Activated T-cell treated with anti-CD3 and anti-CD28 coated beads, Interleukin-2, amount 50 U/mL, for 4 hours (primary cell): ENCODE results near the gene FIGNL2. TPM values are rescaled to one million over a fixed set of nuclear protein-coding genes. Genes with fewer than 3 reads are reported as not detected.
"Not testable (repeated sequence)": the region's sequence is repeated elsewhere in the genome, so short reads cannot be mapped to it uniquely, and the experiment has no call there.

Source experiments
- ATAC-seq, 2 donors: fragments of 200-7000 bp; cut with Tn5 transposase; one replicate each; pipeline ENCODE4 v1.10.0; 2021
- DNase-seq: peaks from one replicate; pipeline ENCODE4 v3.0.0-alpha.2; 2020
- H3K27me3 Mint-ChIP-seq: one replicate; pipeline ENCODE4 v1.8.0; 2021; ENCODE audit warnings: low read depth, mixed read lengths
- H3K36me3 Mint-ChIP-seq: one replicate; pipeline ENCODE4 v1.8.0; 2022; ENCODE audit warnings: mixed read lengths; ENCODE audit not compliant: insufficient read depth
- H3K4me1 Mint-ChIP-seq: one replicate; pipeline ENCODE4 v1.8.0; 2021; ENCODE audit warnings: low read depth, mixed read lengths
- H3K4me3 Mint-ChIP-seq: one replicate; pipeline ENCODE4 v1.8.0; 2021; ENCODE audit warnings: mild to moderate bottlenecking, moderate library complexity, mixed read lengths
- H3K9me3 Mint-ChIP-seq: one replicate; pipeline ENCODE4 v1.8.0; 2021; ENCODE audit warnings: mixed read lengths
- total RNA-seq, 3 donors: library from RNA; stranded (reverse); gene quantifications; one replicate each; pipeline ENCODE4 v1.2.1, GENCODE V29; 2021

The FIGNL2 gene
- total RNA-seq, 3 donors from 2014 or later = 0.54 to 0.69 (median 0.58) TPM

GRCh38 chr12:51885294-51886020 is 36.9 kb upstream of the FIGNL2 start:
- not testable (repeated sequence) for H3K27me3 Mint-ChIP-seq, ATAC-seq, H3K36me3 Mint-ChIP-seq, DNase-seq, H3K4me3 Mint-ChIP-seq, H3K9me3 Mint-ChIP-seq
- peaks cover 16% of the 10 kb centered on the region for H3K4me1 Mint-ChIP-seq

- Mint-ChIP-seq H3K27me3 (peaks cover 5% of the 10 kb centered on the region), H3K4me3 (no peak overlapping the region), H3K36me3 (no peaks in the 10 kb centered on the region), H3K9me3 (no peaks in the 10 kb centered on the region), H3K4me1 (peaks cover 16% of the 10 kb centered on the region)
- DNase-seq (no peak), ATAC-seq (no peak)
Measured at GRCh38 chr12:51884676-51885229, 36.2 kb upstream of the FIGNL2 start.

- ATAC-seq (no peak), DNase-seq (no peak)
- no peaks in the 10 kb centered on the region for H3K9me3 Mint-ChIP-seq
- H3K27me3 Mint-ChIP-seq = peaks cover 6% of the 10 kb centered on the region
- H3K4me1 Mint-ChIP-seq = peaks cover 16% of the 10 kb centered on the region
- no peak overlapping the region for H3K4me3 Mint-ChIP-seq
- no peaks in the 10 kb centered on the region for H3K36me3 Mint-ChIP-seq
Measured at GRCh38 chr12:51883998-51884675, 35.6 kb upstream of the FIGNL2 start.

- Mint-ChIP-seq H3K27me3 (peaks cover 5% of the 10 kb centered on the region), H3K4me1 (peaks cover 16% of the 10 kb centered on the region), H3K9me3 (no peaks in the 10 kb centered on the region), H3K36me3 (no peaks in the 10 kb centered on the region), H3K4me3 (no peak overlapping the region)
- DNase-seq (no peak), ATAC-seq (no peak)
Measured at GRCh38 chr12:51883295-51883694, 34.8 kb upstream of the FIGNL2 start.

- no peak overlapping the region for H3K4me3 Mint-ChIP-seq
- no peaks in the 10 kb centered on the region for H3K4me1 Mint-ChIP-seq
- H3K9me3 Mint-ChIP-seq = no peaks in the 10 kb centered on the region
- no peaks in the 10 kb centered on the region for H3K36me3 Mint-ChIP-seq
- no peak for ATAC-seq
- DNase-seq = no peak
- H3K27me3 Mint-ChIP-seq = peaks cover 3% of the 10 kb centered on the region
Measured at GRCh38 chr12:51879102-51879501, 30.6 kb upstream of the FIGNL2 start.

- Mint-ChIP-seq H3K36me3 (no peaks in the 10 kb centered on the region), H3K27me3 (peaks cover 25% of the 10 kb centered on the region), H3K4me3 (no peak overlapping the region), H3K4me1 (peaks cover 7% of the 10 kb centered on the region), H3K9me3 (no peaks in the 10 kb centered on the region)
- no peak for DNase-seq
- no peak for ATAC-seq
Measured at GRCh38 chr12:51874486-51874885, 26.0 kb upstream of the FIGNL2 start.

GRCh38 chr12:51874000-51874399 is 25.5 kb upstream of the FIGNL2 start:
- ATAC-seq = no peak

GRCh38 chr12:51873251-51873994 is 24.9 kb upstream of the FIGNL2 start:
- ATAC-seq (no peak), DNase-seq (no peak)
- Mint-ChIP-seq H3K9me3 (no peaks in the 10 kb centered on the region), H3K4me1 (peaks cover 13% of the 10 kb centered on the region), H3K27me3 (peaks cover 29% of the 10 kb centered on the region), H3K4me3 (no peak overlapping the region), H3K36me3 (no peaks in the 10 kb centered on the region)

More at GRCh38 chr12:51874000-51874399, 25.5 kb upstream of the FIGNL2 start:
- Mint-ChIP-seq H3K4me1 (peaks cover 7% of the 10 kb centered on the region), H3K36me3 (no peaks in the 10 kb centered on the region), H3K4me3 (no peak overlapping the region), H3K9me3 (no peaks in the 10 kb centered on the region), H3K27me3 (peaks cover 23% of the 10 kb centered on the region)
- no peak for DNase-seq

- ATAC-seq (no peak), DNase-seq (no peak)
- peaks cover 18% of the 10 kb centered on the region for H3K4me1 Mint-ChIP-seq
- H3K36me3 Mint-ChIP-seq = no peaks in the 10 kb centered on the region
- no peak overlapping the region for H3K4me3 Mint-ChIP-seq
- no peaks in the 10 kb centered on the region for H3K9me3 Mint-ChIP-seq
- peaks cover 34% of the 10 kb centered on the region for H3K27me3 Mint-ChIP-seq
Measured at GRCh38 chr12:51872689-51872981, 24.1 kb upstream of the FIGNL2 start.

GRCh38 chr12:51871918-51872688 is 23.6 kb upstream of the FIGNL2 start:
- H3K4me3 Mint-ChIP-seq = no peak overlapping the region
- DNase-seq = no peak
- no peaks in the 10 kb centered on the region for H3K36me3 Mint-ChIP-seq
- H3K4me1 Mint-ChIP-seq = peaks cover 18% of the 10 kb centered on the region
- H3K9me3 Mint-ChIP-seq = no peaks in the 10 kb centered on the region
- no peak for ATAC-seq
- H3K27me3 Mint-ChIP-seq = peaks cover 39% of the 10 kb centered on the region

- H3K27me3 Mint-ChIP-seq = peaks cover 41% of the 10 kb centered on the region
- peaks cover 18% of the 10 kb centered on the region for H3K4me1 Mint-ChIP-seq
- DNase-seq = no peak
- H3K4me3 Mint-ChIP-seq = no peak overlapping the region
- ATAC-seq = no peak
- H3K36me3 Mint-ChIP-seq = no peaks in the 10 kb centered on the region
- H3K9me3 Mint-ChIP-seq = no peaks in the 10 kb centered on the region
Measured at GRCh38 chr12:51871126-51871525, 22.6 kb upstream of the FIGNL2 start.

GRCh38 chr12:51870504-51870903 is 22.0 kb upstream of the FIGNL2 start:
- Mint-ChIP-seq H3K9me3 (no peaks in the 10 kb centered on the region), H3K27me3 (peaks cover 42% of the 10 kb centered on the region), H3K4me1 (peaks cover 18% of the 10 kb centered on the region), H3K4me3 (no peak overlapping the region), H3K36me3 (no peaks in the 10 kb centered on the region)
- ATAC-seq (no peak), DNase-seq (no peak)

- ATAC-seq = no peak
- Mint-ChIP-seq H3K4me1 (peaks cover 18% of the 10 kb centered on the region), H3K9me3 (no peaks in the 10 kb centered on the region), H3K36me3 (no peaks in the 10 kb centered on the region), H3K27me3 (peaks cover 48% of the 10 kb centered on the region), H3K4me3 (no peak overlapping the region)
- DNase-seq = no peak
Measured at GRCh38 chr12:51869931-51870330, 21.4 kb upstream of the FIGNL2 start.

- no peak for ATAC-seq
- H3K36me3 Mint-ChIP-seq = no peaks in the 10 kb centered on the region
- no peak for DNase-seq
- H3K4me1 Mint-ChIP-seq = peaks cover 21% of the 10 kb centered on the region
- no peak overlapping the region for H3K4me3 Mint-ChIP-seq
- H3K27me3 Mint-ChIP-seq = peaks cover 52% of the 10 kb centered on the region
- no peaks in the 10 kb centered on the region for H3K9me3 Mint-ChIP-seq
Measured at GRCh38 chr12:51869496-51869865, 21.0 kb upstream of the FIGNL2 start.
